Skeletal muscle tissue (tissue), 4 donors: ENCODE data around the gene BCL2L1. TPM values are rescaled to one million over a fixed set of nuclear protein-coding genes. Genes with fewer than 3 reads are reported as not detected.

Source experiments
- H3K27ac ChIP-seq: one replicate; pipeline ENCODE4 v1.7.0; 2013; ENCODE audit warnings: mild to moderate bottlenecking, low read depth, low read length, inconsistent platforms
- H3K27me3 ChIP-seq, 3 donors: one replicate each; pipeline ENCODE4 v1.7.0; 2013; ENCODE audit warnings: low read length in 3 of 3; ENCODE audit not compliant: control insufficient read depth in 3 of 3, insufficient read depth in 3 of 3
- H3K36me3 ChIP-seq, 3 donors: one replicate each; pipeline ENCODE4 v1.7.0; 2013; ENCODE audit warnings: low read length in 3 of 3; ENCODE audit not compliant: control insufficient read depth in 3 of 3, insufficient read depth in 3 of 3
- H3K4me1 ChIP-seq, 3 donors: one replicate each; pipeline ENCODE4 v1.7.0; 2013; ENCODE audit warnings: low read length in 3 of 3, mild to moderate bottlenecking in 3 of 3; ENCODE audit not compliant: control insufficient read depth in 3 of 3, insufficient read depth in 3 of 3
- H3K4me3 ChIP-seq, 3 donors: one replicate each; pipeline ENCODE4 v1.7.0; 2013; ENCODE audit warnings: low read length in 3 of 3
- H3K9ac ChIP-seq, 3 donors: one replicate each; pipeline ENCODE4 v1.7.0; 2013; ENCODE audit warnings: low read length in 3 of 3, mild to moderate bottlenecking in 3 of 3, moderate library complexity in 2 of 3, low read depth in 1 of 3
- H3K9me3 ChIP-seq, 3 donors: one replicate each; pipeline ENCODE4 v1.7.0; 2013; ENCODE audit warnings: low read length in 3 of 3; ENCODE audit not compliant: control insufficient read depth in 3 of 3
- total RNA-seq: library from RNA; depleted of rRNA; stranded (reverse); fragments of >200 nt; gene quantifications from one replicate; pipeline ENCODE4 v1.2.3, GENCODE V29; 2014
- donor health status: Osteomylitis.

BCL2L1 gene
- total RNA-seq, 1 donor from 2014 or later, result 44.9 TPM

DNA sequence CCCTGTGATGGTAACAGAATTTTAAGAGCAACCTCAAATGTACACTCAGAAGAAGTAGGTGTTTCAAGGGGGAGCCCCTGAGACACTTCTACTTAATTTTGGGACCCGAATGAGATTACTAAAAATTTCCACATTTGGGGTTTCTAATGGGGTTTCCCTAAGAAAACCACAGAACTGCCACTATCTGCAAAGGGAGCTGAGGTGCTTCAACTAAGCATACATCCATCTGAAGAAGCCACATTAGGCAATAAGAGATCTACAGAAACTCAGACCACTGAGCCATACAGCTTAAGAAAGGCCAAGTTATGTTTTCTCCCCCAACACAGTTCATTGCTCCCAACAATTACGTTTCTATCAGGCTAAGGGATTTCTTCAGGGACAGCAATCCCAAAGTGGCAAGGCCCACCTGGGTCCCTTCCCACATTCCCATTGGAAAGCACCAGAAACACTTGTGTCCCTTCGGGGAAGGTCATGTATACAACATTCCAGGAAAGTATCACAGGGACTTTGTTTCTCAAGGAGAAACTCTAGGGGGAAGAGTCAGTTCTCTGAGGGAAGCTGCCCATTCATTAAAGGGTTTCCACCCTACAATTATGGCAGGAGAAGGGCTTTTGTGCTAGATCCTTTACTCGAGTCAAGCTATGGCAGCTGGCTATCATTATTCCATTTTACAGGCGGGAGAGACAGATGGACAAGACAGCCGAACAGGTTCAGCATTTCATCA is 5.0 kb downstream of the BCL2L1 start:
- peak overlapping the region in 2 of 3 donors; percentile 11 to 20 for H3K9ac ChIP-seq
- H3K36me3 ChIP-seq, result peaks cover 6 to 17% (median 11%) of the 10 kb centered on the region in 3 donors
- no peaks in the 10 kb centered on the region for H3K9me3 ChIP-seq
- no peak overlapping the region for H3K27ac ChIP-seq
- no peaks in the 10 kb centered on the region for H3K27me3 ChIP-seq
- H3K4me1 ChIP-seq, result peaks cover 70 to 73% (median 70%) of the 10 kb centered on the region in 3 donors
- H3K4me3 ChIP-seq, result peak overlapping the region; percentile 27 to 44 (median 41)

DNA sequence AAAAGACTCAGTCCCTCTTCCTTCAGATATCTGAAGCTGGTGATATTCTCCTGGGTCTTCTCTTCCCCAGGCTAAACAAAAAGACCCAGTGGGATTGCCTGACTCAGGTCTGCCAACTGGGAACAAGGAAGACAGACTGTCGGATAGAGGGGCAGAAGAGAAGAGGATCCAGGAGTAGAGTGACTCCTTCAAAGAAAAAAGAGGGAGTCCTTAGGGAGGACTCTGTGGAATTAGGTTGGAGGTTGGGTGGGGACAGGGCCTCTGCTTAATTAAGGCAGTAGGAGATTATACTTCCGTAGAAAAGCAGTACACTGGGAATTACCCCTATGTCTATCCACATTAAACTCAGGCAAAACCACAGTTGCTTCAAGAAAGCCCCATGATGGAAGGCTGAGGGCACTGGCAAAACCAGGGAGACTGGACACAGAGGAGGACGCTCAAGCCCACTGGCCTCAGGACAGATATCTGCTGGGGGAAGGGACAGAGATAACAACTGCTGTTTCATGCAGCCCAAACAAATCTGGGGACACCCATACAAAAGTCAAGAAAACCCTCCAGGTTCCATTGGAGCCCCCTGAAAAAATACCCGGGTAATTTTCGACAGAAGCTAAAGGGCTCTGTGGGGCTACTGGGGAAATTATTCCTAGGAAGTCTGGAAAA is 5.7 kb downstream of the BCL2L1 start:
- Histone ChIP-seq H3K4me3 (peak overlapping the region in 2 of 3 donors; percentile 20 to 22), H3K9me3 (no peaks in the 10 kb centered on the region), H3K27me3 (no peaks in the 10 kb centered on the region), H3K4me1 (peaks cover 74 to 79% (median 75%) of the 10 kb centered on the region in 3 donors), H3K36me3 (peaks cover 6 to 17% (median 11%) of the 10 kb centered on the region in 3 donors), H3K27ac (peak overlapping the region; percentile 63), H3K9ac (peak overlapping the region in 2 of 3 donors; percentile 25 to 32)

DNA sequence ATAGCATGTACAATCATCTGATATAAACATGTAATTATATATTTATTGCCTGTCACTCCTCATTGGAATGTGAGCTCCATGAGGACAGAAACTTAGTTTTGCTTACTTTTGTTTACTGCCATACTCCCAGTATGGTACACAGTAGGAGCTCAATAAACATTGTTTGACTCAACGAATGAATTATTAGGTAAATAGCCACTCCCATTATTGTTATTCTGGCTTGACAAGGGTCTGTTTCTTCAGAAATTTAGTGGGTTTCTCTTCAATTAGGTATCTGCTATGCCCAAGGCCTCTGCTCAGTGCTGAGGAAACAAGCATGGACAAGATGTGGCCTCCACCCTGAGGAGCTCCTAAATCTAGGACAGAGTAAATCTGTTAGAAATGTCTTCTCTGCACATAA is 6.3 kb downstream of the BCL2L1 start:
- no peak overlapping the region for H3K9ac ChIP-seq
- H3K27ac ChIP-seq, result peak overlapping the region; percentile 63
- peaks cover 74 to 79% (median 76%) of the 10 kb centered on the region in 3 donors for H3K4me1 ChIP-seq

DNA sequence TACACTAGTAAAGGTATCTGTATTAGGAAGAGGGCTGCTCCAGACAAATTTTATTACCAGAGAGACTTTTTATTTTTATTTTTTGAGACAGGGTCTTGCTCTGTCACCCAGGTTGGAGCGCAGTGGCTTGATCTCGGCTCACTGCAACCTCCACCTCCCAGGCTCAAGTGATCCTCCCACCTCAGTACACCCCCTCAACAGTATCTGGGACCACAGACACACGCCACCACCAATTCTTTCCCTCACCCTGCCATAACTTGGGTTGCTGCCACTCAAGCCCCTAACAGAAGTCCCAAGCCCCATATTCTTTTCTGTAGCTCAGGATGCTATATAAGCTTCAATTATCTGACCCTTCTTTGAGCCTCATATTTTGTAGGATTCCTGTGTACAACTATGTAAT is 6.9 kb downstream of the BCL2L1 start:
- H3K36me3 ChIP-seq, result peaks cover 2 to 17% (median 11%) of the 10 kb centered on the region in 3 donors

More for the DNA sequence above, 6.3 kb downstream of the BCL2L1 start:
- peak overlapping the region in 1 of 3 donors; percentile 20 for H3K4me3 ChIP-seq
- peaks cover 2 to 17% (median 11%) of the 10 kb centered on the region in 3 donors for H3K36me3 ChIP-seq
- no peaks in the 10 kb centered on the region for H3K9me3 ChIP-seq
- H3K27me3 ChIP-seq, result no peaks in the 10 kb centered on the region

DNA sequence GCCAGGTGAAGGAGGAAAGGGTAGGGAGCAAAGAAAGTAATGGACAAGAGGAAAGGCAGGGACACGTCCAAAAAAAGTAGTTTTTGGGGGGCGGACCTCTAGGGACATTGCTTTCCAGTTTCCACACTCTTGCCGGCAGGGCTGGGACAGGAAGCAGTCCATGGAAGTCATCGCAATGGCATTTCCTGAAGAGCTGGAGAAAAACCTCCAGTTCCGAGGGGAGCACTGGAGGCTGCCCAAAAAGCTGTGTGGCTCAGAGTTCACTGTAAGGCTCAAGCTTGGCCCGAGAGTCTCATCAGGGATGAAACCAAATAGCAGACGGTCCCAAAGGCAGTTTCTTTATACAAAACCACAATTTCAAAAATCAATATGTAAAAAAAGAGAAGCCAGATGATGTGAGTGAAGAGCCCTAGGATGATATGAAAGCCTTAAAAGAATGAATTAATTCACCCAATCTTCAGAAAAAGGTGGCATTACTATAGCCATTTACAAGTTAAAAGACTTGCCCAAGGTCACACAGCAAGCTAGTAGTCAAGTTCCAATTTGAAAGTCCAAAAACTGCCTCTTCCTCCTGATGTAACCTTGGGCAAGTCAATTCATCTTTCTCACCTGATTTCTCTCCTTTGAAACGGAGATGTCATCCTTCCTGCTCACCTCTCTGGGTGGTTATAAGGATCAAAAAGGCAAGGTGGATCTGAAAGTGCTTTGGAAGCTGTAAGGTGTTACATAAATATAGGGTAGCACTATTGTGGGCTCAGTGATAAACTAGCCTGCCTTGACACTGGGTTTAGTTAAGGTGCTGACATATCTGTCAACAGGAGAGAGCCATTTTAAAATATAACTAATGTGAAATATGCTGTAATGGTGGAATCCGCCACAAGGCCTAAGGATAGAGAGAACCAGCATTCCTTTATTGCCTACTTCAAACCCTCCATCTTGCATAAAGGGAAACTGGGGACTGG is 9.1 kb downstream of the BCL2L1 start:
- peak overlapping the region; percentile 0 to 60 (median 38) for H3K4me3 ChIP-seq
- H3K36me3 ChIP-seq, result peaks cover 2 to 9% (median 6%) of the 10 kb centered on the region in 3 donors

More for the DNA sequence above, 6.9 kb downstream of the BCL2L1 start:
- Histone ChIP-seq H3K27ac (no peak overlapping the region), H3K9me3 (no peaks in the 10 kb centered on the region), H3K4me1 (peaks cover 74 to 79% (median 76%) of the 10 kb centered on the region in 3 donors), H3K9ac (no peak overlapping the region), H3K4me3 (no peak overlapping the region), H3K27me3 (no peaks in the 10 kb centered on the region)

DNA sequence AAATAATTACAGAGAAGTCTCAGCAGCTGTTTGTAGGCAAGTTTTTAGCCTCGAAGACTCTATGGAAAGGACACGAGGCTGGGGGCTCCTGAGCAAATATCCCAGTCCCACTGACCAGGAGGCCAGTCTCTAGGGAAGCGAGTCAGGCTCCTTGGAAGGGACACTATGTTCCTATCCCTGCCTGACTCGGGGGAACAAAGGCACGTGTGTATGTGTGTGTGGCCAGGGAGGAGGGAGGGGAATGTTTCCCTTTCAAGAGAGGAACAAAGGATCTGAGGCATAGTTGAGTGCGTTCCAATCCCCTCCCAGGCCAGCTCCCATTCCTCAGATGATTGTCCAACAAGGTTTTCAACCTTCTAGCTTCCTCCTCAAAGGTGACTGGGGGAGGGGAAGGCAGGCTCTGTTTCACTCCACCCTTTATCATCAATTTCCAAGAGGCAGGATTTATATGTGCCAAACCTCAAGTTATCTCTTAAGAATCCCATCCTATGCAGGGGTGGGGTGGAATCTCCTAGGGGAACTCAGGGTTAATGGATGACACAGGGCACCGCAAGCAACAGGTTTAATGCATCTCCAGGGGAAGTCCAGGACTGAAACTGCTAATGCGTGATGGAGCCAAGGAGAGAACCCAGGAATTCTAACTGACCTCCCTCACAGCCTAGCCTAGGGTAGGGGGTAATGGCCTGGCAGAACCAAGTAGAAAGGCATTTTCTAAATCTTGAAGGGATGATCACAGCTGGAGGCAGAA is 9.9 kb downstream of the BCL2L1 start:
- H3K9me3 ChIP-seq, result no peaks in the 10 kb centered on the region
- peaks cover 6 to 9% (median 6%) of the 10 kb centered on the region in 3 donors for H3K36me3 ChIP-seq
- H3K27me3 ChIP-seq, result no peaks in the 10 kb centered on the region
- H3K4me1 ChIP-seq, result peaks cover 72 to 77% (median 76%) of the 10 kb centered on the region in 3 donors
- peak overlapping the region; percentile 0 to 60 (median 38) for H3K4me3 ChIP-seq
- peak overlapping the region; percentile 50 to 69 (median 65) for H3K9ac ChIP-seq
- peak overlapping the region; percentile 93 for H3K27ac ChIP-seq

More for the DNA sequence above, 9.1 kb downstream of the BCL2L1 start:
- Histone ChIP-seq H3K4me1 (peaks cover 70 to 75% (median 73%) of the 10 kb centered on the region in 3 donors), H3K9me3 (no peaks in the 10 kb centered on the region), H3K27me3 (no peaks in the 10 kb centered on the region), H3K9ac (peak overlapping the region; percentile 50 to 69 (median 65)), H3K27ac (peak overlapping the region; percentile 93)

DNA sequence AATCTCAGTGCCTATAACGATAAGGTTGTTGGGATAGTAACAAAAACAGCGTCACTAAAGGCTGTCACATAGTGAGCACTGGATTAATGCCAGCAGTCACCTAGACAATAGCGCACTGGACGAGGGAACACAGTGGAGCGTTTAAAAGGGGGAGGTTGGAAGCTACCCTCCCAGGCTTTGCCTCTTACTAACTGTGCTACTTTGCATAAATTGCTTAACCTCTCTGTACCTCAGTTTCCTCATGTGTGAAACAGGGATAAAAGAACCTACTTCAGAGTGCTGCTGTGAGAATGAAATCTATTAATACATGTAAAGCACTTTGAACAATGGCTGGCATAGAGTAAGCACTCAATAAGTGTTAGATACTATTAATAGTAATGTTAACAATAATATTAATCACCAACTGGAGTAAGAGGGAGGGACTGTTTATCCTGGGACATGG is 10.5 kb downstream of the BCL2L1 start:
- Histone ChIP-seq H3K4me3 (peak overlapping the region; percentile 3 to 60 (median 38)), H3K36me3 (peaks cover 6 to 10% (median 7%) of the 10 kb centered on the region in 3 donors)

DNA sequence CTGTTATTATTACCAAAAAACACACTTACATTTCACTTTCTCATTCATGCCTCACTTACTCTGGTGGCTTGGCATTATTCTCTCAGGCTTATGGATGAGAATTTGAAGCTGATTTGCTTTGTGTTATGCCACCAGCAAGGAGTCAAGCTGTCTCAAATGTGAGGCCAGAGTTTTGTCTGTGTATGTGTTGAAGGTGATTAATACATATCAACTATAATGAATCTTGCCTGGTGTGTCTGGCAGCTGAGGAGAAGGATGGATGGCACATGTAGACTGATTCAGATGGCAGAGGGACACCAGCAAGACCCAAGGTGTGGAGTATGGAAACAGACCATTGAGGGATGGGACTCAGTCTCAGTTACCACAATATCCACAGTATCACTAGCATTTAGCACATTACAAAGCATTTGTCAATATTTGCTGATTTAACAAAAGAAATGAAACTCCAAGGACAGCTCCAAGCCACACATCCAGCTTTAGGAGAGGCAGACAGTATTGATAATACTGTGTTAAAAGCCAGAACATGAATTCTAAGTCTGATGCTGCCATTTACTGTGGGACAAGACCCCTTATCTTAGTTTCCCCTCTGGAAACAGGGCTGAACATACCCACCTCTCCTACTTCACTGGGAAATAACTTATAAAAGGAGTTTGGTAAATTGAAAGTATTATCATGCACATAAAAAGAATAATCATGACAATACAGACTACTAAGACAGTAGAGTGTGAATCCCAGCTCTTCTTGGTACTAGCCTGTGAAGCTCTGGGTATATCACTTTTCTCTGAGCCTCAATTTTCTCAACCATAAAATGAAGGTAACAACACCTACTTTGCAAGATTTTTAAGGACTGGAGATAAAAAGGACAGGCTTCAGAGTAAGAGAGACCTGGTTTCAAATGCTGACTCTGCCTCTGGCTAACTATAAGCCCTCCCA is 11.2 kb downstream of the BCL2L1 start:
- Histone ChIP-seq H3K4me3 (peak overlapping the region; percentile 3 to 60 (median 23)), H3K9me3 (no peaks in the 10 kb centered on the region), H3K4me1 (peaks cover 66 to 72% (median 69%) of the 10 kb centered on the region in 3 donors), H3K27ac (peak overlapping the region; percentile 93), H3K9ac (peak overlapping the region; percentile 50 to 69 (median 65)), H3K36me3 (peaks cover 4 to 16% (median 6%) of the 10 kb centered on the region in 3 donors), H3K27me3 (no peaks in the 10 kb centered on the region)

More for the DNA sequence above, 10.5 kb downstream of the BCL2L1 start:
- peaks cover 67 to 74% (median 71%) of the 10 kb centered on the region in 3 donors for H3K4me1 ChIP-seq
- H3K9me3 ChIP-seq, result no peaks in the 10 kb centered on the region
- H3K27me3 ChIP-seq, result no peaks in the 10 kb centered on the region
- peak overlapping the region; percentile 50 to 69 (median 65) for H3K9ac ChIP-seq
- peak overlapping the region; percentile 93 for H3K27ac ChIP-seq
